Large intestine (tissue), 3 donors: ENCODE data around the gene DUSP2. TPM values are rescaled to one million over a fixed set of nuclear protein-coding genes. Genes with fewer than 3 reads are reported as not detected.

Experiments
- DNase-seq, 2 donors: peaks; one replicate each; pipeline versions ENCODE4 v3.0.0 to v3.0.0-alpha.2; 2013
- H3K27ac ChIP-seq: one replicate; pipeline ENCODE4 v1.5.1; 2013; ENCODE audit warnings: low read length
- H3K27me3 ChIP-seq: 2 replicates; pipeline ENCODE4 v1.6.1; 2013; ENCODE audit warnings: low read length; ENCODE audit not compliant: control insufficient read depth, insufficient read depth
- H3K36me3 ChIP-seq: 2 replicates; pipeline ENCODE4 v1.6.1; 2013; ENCODE audit warnings: low read length; ENCODE audit not compliant: control insufficient read depth, insufficient read depth
- H3K4me1 ChIP-seq: one replicate; pipeline ENCODE4 v1.6.1; 2013; ENCODE audit warnings: low read length; ENCODE audit not compliant: control insufficient read depth, insufficient read depth
- H3K4me3 ChIP-seq: one replicate; pipeline ENCODE4 v1.5.1; 2013; ENCODE audit warnings: low read length
- H3K9me3 ChIP-seq: one replicate; pipeline ENCODE4 v1.6.1; 2013; ENCODE audit warnings: mild to moderate bottlenecking, low read depth, low read length, moderate library complexity; ENCODE audit not compliant: control insufficient read depth
- WGBS: methylation state at CpG from one replicate; pipeline ENCODE4 v1.1.5; 2013; ENCODE audit warnings: low lambda C conversion rate; ENCODE audit not compliant: insufficient coverage; 5-methylcytosine and 5-hydroxymethylcytosine counted together
- polyA plus RNA-seq: library from polyadenylated mRNA; unstranded; fragments of 120-200 nt; gene quantifications from one replicate; pipeline ENCODE4 v1.2.1, GENCODE V29; 2013

DUSP2 gene
- polyA plus RNA-seq, 1 donor, result 4.0 TPM

- H3K9me3 ChIP-seq, result no peaks in the 10 kb centered on the region
- no peaks in the 10 kb centered on the region for H3K36me3 ChIP-seq
- no peak within 1 kb of the TSS for H3K4me3 ChIP-seq
- no peaks in the 10 kb centered on the region for H3K27me3 ChIP-seq
- peak; percentile 35 to 75 for DNase-seq
- no CpG with 5 or more reads among the region's 17 CpGs for WGBS
- H3K27ac ChIP-seq, result peak within 1 kb of the TSS; percentile 45
- H3K4me1 ChIP-seq, result peaks cover 6% of the 10 kb centered on the region
Observed at GRCh38 chr2:96138179-96139145, 6.8 kb downstream of the DUSP2 start, which contains the start of gene ASTL. Gene ASTL, minus strand, starts transcription at chr2:96138502. Its CDS starts 66 bp downstream, at chr2:96138436.

- Histone ChIP-seq H3K27ac (no peak overlapping the region), H3K36me3 (no peaks in the 10 kb centered on the region), H3K4me3 (no peak overlapping the region), H3K9me3 (no peaks in the 10 kb centered on the region), H3K27me3 (no peaks in the 10 kb centered on the region), H3K4me1 (peaks cover 6% of the 10 kb centered on the region)
- no CpG with 5 or more reads among the region's 15 CpGs for WGBS
- no peak for DNase-seq
Observed at GRCh38 chr2:96137321-96138178, 7.7 kb downstream of the DUSP2 start.

- WGBS, result no CpG with 5 or more reads among the region's 8 CpGs
- peaks cover 6% of the 10 kb centered on the region for H3K4me1 ChIP-seq
- no peak overlapping the region for H3K4me3 ChIP-seq
- H3K36me3 ChIP-seq, result no peaks in the 10 kb centered on the region
- H3K27ac ChIP-seq, result no peak overlapping the region
- no peaks in the 10 kb centered on the region for H3K27me3 ChIP-seq
- no peak for DNase-seq
- no peaks in the 10 kb centered on the region for H3K9me3 ChIP-seq
Observed at GRCh38 chr2:96136129-96136720, 9.0 kb downstream of the DUSP2 start.

GRCh38 chr2:96135621-96136020 is 9.6 kb downstream of the DUSP2 start:
- Histone ChIP-seq H3K4me3 (no peak overlapping the region), H3K4me1 (peaks cover 6% of the 10 kb centered on the region), H3K27me3 (no peaks in the 10 kb centered on the region), H3K36me3 (no peaks in the 10 kb centered on the region), H3K9me3 (no peaks in the 10 kb centered on the region), H3K27ac (no peak overlapping the region)
- no CpG with 5 or more reads among the region's 5 CpGs for WGBS
- no peak for DNase-seq

- Histone ChIP-seq H3K9me3 (no peaks in the 10 kb centered on the region), H3K27ac (no peak overlapping the region), H3K4me3 (no peak overlapping the region), H3K4me1 (peaks cover 6% of the 10 kb centered on the region), H3K36me3 (no peaks in the 10 kb centered on the region), H3K27me3 (no peaks in the 10 kb centered on the region)
- no CpG with 5 or more reads among the region's 9 CpGs for WGBS
- DNase-seq, result no peak
Observed at GRCh38 chr2:96135171-96135570, 10.1 kb downstream of the DUSP2 start.

GRCh38 chr2:96134421-96134820 is 10.8 kb downstream of the DUSP2 start:
- H3K36me3 ChIP-seq, result no peaks in the 10 kb centered on the region
- WGBS, result no CpG with 5 or more reads among the region's 11 CpGs
- DNase-seq, result no peak
- no peaks in the 10 kb centered on the region for H3K9me3 ChIP-seq
- no peak overlapping the region for H3K27ac ChIP-seq
- H3K4me3 ChIP-seq, result no peak overlapping the region
- H3K27me3 ChIP-seq, result no peaks in the 10 kb centered on the region
- peaks cover 6% of the 10 kb centered on the region for H3K4me1 ChIP-seq

- Histone ChIP-seq H3K4me1 (no peaks in the 10 kb centered on the region), H3K27me3 (no peaks in the 10 kb centered on the region), H3K4me3 (no peak overlapping the region), H3K9me3 (no peaks in the 10 kb centered on the region), H3K36me3 (no peaks in the 10 kb centered on the region), H3K27ac (no peak overlapping the region)
- no CpG with 5 or more reads among the region's 26 CpGs for WGBS
- no peak for DNase-seq
Observed at GRCh38 chr2:96131813-96132745, 13.2 kb downstream of the DUSP2 start.

- H3K9me3 ChIP-seq, result no peaks in the 10 kb centered on the region
- WGBS, result 80% methylated on average over 2 of the region's 10 CpGs
- H3K4me1 ChIP-seq, result no peaks in the 10 kb centered on the region
- H3K27ac ChIP-seq, result no peak overlapping the region
- H3K27me3 ChIP-seq, result no peaks in the 10 kb centered on the region
- no peak for DNase-seq
- no peaks in the 10 kb centered on the region for H3K36me3 ChIP-seq
- H3K4me3 ChIP-seq, result no peak overlapping the region
Observed at GRCh38 chr2:96131152-96131812, 14.0 kb downstream of the DUSP2 start.

- no peaks in the 10 kb centered on the region for H3K27me3 ChIP-seq
- whole genome bisulfite sequencing, result no CpG with 5 or more reads among the region's 4 CpGs
- H3K9me3 ChIP-seq, result no peaks in the 10 kb centered on the region
- H3K27ac ChIP-seq, result no peak overlapping the region
- H3K4me1 ChIP-seq, result no peaks in the 10 kb centered on the region
- no peak for DNase-seq
- H3K36me3 ChIP-seq, result no peaks in the 10 kb centered on the region
- no peak overlapping the region for H3K4me3 ChIP-seq
Observed at GRCh38 chr2:96130483-96130882, 14.8 kb downstream of the DUSP2 start.
